ENCODE measurements around the gene SEPHS1.
"Not testable (repeated sequence)": the region's sequence is repeated elsewhere in the genome, so short reads cannot be mapped to it uniquely, and the experiment has no call there.

SEPHS1 gene

DNA sequence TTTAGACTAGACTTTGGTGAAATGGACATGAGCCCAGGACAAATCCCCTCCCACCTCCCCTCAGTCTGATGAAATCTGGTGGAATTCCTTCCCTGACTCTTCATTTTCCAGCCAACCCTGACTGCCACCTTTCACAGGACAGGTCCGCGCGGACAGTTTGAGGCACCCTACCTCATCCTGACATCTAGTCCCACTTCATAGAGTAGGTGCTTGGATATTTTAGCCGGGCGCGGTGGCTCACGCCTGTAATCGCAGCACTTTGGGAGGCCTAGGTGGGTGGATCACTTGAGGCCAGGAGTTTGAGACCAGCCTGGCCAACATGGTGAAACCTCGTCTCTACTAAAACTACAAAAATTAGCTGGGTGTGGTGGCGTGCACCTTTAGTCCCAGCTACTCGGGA is 71.9 kb downstream of the SEPHS1 start:
- DNase-seq: not testable (repeated sequence)

DNA sequence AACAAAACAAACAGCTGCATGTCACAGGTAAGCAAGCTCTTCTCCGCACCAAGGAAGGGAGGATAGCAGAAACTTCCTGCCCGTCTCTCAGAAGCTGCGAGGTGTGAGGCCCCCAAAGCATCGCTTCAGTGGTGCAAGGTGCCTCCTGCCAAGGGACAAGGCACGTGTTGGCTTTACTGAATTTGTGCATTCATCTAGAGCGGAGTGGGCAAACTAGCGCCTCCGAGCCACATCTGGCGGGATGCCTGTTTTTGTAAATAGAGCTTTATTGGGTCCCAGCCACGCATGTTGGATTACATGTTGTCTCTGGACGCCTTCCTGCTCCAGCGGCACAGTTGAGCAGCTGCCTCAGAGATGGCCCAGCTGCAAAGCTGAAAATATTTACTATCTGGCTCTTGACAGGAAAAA is 75.9 kb downstream of the SEPHS1 start:
- DNase-seq: peak; percentile 86

DNA sequence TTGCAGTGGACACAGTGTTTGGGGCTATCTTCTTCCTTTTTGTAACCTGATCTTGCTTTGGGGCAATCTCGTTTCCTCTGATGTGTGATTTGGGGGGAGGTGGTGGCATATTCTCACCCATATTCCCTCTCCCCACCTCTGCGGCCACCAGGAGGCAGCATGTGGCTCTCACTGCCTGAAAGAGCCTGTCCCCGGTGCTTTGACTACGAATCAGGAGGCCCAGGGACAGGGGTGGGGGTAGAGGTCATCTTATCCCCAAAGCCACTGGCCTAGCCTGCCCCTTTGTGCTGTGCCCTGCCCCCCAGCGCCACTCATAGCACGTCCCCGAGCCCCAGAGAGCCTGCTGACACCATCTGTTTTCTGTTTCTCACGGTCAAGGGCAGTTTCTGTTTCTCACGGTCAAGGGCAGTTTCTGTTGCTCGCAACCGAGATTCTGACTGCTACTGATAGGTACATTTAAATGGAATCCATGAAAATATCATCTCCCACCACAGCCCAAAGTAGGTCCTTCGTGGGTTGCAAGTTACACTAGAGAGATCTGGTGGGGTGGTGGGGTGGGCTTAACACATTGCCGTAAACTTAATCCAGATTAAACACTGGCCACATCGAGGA is 76.4 kb downstream of the SEPHS1 start:
- peak; percentile 21 for DNase-seq

- no peak for DNase-seq
Measured at GRCh38 chr10:13270877-13271551, 77.1 kb downstream of the SEPHS1 start.

GRCh38 chr10:13268841-13269240 is 79.3 kb downstream of the SEPHS1 start:
- no peak for DNase-seq

- no peak for DNase-seq
Measured at GRCh38 chr10:13268310-13268709, 79.8 kb downstream of the SEPHS1 start.

All from femur (tissue), 1 donor.